Left ventricle myocardium superior (tissue), 1 donor: ENCODE results near the gene RPS17. TPM values are rescaled to one million over a fixed set of nuclear protein-coding genes. Genes with fewer than 3 reads are reported as not detected.

Source experiments
- ATAC-seq: fragments of 200-7000 bp; cut with Tn5 transposase; one replicate; pipeline ENCODE4 v1.9.1; 2020; ENCODE audit warnings: mild to moderate bottlenecking, moderate library complexity
- DNase-seq: peaks from one replicate; pipeline ENCODE4 v3.0.0-alpha.2; 2020
- intact Hi-C: fragments of 100-400 bp; cut with micrococcal nuclease; formaldehyde crosslinking; loops from one replicate; pipeline ENCODE4 v1.11.0; 2022
- long read RNA-seq: library from polyadenylated mRNA; unstranded; transcript quantifications from one replicate; pipeline ENCODE4 v2.0.0, GENCODE V29; 2021
- total RNA-seq: library from RNA; stranded (reverse); fragmentation: NEBNext Ultra II Directional; extraction: Animal tissue kit (Norgen Biotek cat#: 25700); gene quantifications from one replicate; pipeline ENCODE4 v1.2.1, GENCODE V29; 2021
- donor health status: DM: no; HTN: yes; CAD: no; lungs with severe emphysema.

Gene RPS17
- 717 TPM for total RNA-seq
- long read RNA-seq, transcript RPS17-210 (5 exons, 488 nt) = major isoform, 223 of 224 reads
- long read RNA-seq, partial matches to known transcripts = 0 of 224 reads
- long read RNA-seq, other reads (novel, unspliced or antisense) = 1 of 224 reads

DNA sequence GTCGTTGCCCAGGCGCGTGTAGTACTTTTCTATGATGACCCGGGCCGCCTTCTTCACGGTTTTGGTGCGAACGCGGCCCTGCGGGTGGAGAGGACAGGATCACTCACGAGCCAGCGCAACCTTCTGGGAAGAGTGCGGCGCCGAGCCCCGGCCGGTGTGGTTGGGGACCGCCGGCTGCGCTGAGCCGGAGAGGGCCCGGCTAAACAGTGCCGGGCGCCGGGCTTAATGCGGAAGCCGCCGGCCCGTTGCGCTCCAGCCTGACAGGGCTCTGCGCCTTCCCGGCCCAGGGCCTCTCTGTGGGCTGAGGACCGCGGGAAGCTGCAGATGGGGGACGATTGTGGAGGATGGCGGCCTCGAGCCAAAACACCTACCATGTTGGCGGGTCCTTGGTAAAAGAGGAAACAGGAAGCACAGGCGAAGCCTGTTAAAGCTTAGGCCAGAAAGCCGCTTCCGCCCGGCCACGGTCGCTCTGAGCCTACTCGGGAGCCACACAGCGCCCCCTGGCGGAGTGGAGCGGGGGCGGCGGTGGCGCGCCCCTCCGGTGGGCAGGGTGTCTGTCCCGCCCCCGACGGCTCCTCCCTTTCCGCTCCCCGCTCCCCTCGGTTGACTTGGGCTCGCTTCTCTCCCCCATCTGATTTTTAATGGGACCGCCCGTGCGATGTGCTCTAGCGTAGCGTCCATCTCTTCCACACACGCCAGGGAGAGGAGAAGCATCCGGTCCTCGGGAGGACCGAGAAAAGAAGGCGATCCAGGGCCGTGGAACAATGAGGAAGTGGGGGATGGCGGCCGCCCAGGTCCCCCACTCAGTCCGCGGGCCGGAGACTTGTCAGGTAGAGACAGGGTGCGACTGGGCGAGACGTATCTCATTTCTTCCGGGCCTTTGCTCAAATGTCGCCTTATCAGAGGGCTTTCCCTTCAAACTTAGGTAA is at the start of gene RPS17:
Gene RPS17 (minus strand): TSS at position 403 of the 929 bp plus-strand sequence. CDS start 29 bp downstream, at position 374.
- DNase-seq (peak; percentile 99), ATAC-seq (peak; percentile 97)
- intact Hi-C loops = loop anchor here (10.0 kb wide), 1 partner anchor 174 kb away; no protein-coding TSS in a partner anchor

DNA sequence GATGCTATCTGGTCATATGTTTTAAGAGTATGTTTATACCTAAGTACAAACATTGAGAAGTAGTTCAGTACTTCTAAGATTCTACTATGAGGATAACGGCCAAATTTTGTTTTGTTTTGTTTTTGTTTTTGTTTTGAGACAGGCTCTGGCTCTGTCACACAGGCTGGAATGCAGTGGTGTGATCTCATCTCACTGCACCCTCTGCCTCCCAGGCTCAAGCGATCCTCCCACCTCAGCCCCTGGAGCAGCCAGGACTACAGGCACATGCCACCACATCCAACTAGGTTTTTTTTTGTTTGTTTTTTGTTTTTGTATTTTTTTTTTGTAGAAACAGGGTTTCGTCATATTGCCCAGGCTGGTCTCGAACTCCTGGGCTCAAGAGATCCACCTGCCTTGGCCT is 47.5 kb upstream of the RPS17 start:
- no peak for DNase-seq
- intact Hi-C loops = no loop called here
- ATAC-seq = no peak

DNA sequence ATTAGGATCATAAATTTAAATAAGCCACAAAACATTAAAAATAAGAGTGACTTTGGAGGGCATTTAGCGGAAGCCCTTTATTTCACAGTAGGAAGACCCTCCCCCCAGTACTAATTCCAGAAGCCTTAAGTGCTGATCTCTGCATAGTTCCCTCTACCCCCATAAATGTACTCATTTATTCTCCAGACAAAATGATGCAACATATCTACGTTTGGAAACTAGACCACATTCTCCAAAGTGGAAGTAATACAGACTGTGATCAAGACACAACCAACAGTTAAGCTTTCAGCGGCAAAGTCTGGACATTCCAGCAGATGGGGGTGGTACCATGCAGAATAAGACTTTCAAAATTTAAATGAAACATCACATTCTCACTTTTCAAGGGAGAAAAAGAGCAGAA is 44.8 kb upstream of the RPS17 start:
- ATAC-seq (no peak), DNase-seq (no peak)
- intact Hi-C loops = no loop called here

DNA sequence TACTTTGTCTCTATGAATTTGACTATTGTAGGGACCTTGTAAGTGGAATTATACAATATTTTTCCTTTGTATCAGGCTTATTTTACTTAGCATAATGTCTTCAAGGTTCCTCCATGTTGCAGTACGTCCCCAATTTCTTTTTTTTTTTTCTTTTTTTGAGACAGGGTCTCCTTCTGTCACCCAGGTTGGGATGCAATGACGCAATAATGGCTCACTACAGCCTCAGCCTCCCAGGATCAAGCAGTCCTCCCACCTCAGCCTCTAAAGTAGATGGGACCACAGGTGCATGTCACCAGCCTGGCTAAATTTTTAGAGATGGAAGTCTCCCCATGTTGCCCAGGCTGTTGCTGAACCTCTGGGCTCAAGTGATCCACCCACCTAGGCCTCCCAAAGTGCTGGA is 40.5 kb upstream of the RPS17 start:
- ATAC-seq (no peak), DNase-seq (no peak)
- intact Hi-C loops = no loop called here

DNA sequence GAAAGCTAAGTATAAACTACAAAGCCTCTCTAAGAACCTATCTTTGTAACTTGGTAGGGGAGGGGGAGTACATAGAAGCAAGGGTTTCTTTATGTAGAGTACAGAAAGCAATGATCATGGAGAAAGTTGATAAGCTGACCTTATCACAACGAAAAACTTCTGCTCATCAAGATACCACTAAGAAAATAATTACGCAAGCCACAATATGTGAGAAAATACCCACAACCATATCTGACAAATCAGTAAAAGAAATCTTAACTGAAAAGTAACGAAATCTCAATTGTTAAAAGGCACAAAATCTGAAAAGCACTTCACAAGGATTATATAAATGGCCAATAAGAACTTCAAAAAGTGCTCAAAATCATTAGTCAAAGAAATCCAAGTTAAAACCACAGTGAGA is 35.1 kb upstream of the RPS17 start:
- intact Hi-C loops = no loop called here

DNA sequence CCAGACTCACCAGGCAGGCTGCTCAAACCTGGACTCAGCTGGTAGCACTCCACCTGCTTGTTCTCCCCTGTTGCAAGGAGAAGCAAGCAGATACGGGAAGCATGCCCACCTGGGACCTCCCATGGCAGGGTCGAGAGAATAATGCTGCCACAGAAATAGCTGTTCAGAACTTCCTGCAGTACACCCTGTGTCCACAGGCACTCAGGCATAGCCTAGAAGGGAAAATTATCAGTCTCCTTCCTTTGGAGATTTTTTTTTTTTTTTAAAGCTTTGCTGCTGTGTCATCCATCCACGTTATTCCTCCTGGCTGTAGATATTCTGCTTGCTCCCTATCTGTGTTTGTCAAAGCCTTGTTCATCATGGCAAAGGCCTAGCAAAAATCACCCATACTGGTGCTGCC is 32.7 kb upstream of the RPS17 start:
- DNase-seq (no peak), ATAC-seq (no peak)
- intact Hi-C loops = no loop called here

More for the DNA sequence above, 35.1 kb upstream of the RPS17 start:
- DNase-seq (no peak), ATAC-seq (no peak)

DNA sequence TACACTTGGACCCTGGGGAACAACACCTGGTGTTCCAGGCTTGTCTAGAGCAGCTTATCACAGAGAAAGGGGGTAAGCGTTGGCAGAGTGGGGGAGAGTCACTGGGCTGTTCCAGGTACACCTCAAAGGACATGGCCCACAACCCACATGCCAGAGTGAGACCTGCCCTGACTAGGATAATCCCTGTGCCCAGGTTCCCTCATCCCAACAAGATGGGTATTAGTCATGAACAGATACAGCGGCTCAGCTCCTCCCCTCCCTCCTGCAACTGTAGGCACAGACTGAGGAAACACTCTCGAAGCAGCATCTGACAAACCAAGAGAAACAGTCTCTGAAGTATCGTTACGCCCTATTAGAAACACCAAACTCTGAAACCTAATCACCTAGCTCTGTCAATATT is 32.1 kb upstream of the RPS17 start:
- ATAC-seq = peak; percentile 8
- intact Hi-C loops = no loop called here
- no peak for DNase-seq

DNA sequence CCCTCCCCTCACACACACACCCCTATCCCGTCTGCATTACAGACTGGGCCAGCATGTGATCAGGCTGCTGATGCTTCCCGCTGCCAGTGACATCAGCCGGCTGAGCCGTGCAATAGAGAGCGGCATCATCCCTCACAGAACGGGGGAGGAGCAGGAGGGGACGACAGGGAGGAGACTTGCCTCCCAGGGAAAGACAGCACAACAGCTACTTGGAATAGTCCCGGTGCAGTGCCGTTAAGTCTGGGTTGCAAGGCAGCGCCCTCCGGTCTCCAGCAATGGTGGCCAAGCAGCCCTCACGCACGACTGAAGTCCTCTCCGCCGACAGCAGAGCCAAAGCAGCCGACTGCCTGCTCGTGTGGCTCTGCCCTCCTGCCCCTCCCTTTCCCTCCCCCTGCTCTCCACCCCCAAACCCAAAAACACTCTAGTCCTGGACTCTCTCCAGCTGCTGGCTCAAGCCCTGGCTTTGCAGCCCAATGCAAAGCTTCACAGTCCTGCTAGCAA is 31.5 kb upstream of the RPS17 start:
- peak; percentile 73 for DNase-seq
- intact Hi-C loops = no loop called here
- ATAC-seq = peak; percentile 95

DNA sequence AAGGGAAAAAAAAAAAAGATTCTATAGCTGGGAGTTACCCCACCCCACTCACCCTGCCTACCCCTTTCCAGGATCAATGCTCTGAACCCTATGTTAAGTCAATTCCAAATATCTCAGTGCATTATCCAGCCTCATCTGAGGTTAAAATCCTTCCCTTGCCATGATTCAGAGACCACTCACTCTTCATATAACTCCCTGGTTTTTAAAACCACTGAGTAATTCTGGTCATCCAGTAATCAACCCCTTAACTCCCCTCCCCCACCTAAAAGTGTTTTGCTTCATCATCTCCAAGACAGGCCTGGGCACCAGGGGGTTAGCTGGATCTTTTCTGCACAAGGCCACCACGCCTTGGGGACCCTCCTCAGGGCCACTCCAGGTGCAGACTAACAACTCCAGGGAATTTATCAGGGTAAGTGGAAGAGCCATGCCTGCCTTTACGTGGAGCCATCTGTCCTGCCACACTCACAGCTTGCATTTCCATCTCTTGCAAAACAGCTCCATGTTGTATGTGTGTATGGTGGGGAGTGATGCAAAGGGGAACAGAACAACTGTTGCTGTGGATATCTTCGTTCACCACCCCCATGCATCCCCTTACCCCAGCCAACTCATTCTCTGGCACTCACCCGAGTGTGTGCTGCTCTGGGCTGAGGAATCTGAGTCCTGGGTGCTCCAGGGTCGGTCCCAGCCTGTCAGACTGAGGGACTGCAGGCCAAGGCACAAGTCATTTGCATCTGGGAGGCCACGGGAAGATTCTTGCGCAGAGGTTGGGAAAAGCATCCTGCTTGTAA is 30.7 kb upstream of the RPS17 start:
- no peak for ATAC-seq
- intact Hi-C loops = no loop called here
- DNase-seq = no peak

DNA sequence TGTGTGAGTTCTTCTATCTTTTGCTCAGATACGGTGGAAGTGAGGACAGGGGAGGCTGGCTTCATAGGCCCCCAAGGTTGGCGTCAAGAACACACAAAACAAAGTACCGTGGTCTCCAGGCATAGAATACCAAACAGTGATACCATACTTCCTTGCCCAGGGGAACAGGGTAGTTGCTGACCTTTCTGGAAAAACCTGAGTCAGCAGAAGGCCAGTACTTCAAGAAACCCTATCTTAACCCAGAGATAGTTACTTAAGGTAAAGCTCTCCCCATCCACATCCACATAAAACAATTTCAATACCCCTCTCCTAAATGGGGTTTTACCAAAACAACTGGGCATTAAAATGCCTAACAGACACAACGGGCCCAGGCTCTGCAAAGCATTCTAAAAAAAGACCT is 29.6 kb upstream of the RPS17 start:
- intact Hi-C loops = no loop called here
- no peak for DNase-seq
- no peak for ATAC-seq

DNA sequence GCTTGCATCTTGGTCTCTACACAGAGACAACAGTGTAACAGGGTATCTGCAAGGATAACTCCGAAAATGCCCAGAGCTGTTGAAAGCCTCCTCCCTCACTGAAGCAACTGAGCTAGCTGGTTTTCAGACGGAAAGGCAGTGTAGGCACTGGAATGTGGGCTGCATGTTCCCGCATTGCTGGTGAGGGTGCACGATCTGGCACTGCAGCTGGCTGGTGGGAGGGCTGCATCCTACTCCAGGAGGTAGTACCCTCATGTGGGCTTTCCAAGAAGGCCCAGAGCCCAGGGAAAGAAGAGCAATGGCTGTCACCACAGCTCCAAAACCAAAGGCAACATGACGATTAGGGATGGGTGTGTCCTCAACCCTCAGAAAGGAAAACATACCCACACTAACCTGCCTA is 28.7 kb upstream of the RPS17 start:
- DNase-seq (no peak), ATAC-seq (no peak)
- intact Hi-C loops = no loop called here

DNA sequence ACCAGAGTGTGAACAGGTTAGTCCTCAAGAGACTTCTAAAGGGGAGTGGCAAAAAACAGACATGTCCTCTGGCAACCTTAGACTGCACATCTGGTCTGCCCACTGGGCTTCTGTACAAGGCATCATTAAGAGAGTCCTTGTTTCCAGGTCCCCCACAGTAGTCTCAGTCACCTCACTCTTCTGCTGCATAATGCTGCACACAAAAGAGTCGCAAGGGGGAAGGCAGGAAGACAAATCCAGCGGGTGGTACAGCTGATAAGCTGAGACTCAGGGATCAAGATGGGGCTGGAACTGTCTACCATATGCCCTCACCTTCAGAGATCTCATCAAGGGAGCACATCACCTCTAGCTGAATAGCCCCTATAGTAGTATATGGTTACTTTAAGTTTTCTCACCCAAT is 27.4 kb upstream of the RPS17 start:
- DNase-seq = no peak

DNA sequence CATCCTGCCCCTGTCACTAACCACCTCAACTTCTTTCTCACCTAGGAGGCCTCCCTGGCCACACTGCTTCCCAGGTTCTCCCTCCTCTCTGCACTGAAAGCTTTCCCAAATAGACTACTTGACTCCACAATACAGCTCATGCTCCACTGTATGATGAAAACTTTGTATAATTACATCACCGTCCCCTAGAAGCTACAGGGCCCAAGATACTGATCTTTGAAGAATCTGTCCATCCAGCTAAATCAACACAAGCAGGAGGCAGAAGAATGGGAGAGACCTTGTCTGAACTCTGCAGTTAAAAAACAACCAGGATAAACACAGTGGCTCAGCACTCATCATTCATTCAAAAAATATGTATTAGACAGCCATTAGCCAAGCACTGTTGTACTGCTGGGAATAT is 26.4 kb upstream of the RPS17 start:
- intact Hi-C loops = no loop called here
- ATAC-seq (no peak), DNase-seq (no peak)

More for the DNA sequence above, 27.4 kb upstream of the RPS17 start:
- intact Hi-C loops = no loop called here
- ATAC-seq = no peak

DNA sequence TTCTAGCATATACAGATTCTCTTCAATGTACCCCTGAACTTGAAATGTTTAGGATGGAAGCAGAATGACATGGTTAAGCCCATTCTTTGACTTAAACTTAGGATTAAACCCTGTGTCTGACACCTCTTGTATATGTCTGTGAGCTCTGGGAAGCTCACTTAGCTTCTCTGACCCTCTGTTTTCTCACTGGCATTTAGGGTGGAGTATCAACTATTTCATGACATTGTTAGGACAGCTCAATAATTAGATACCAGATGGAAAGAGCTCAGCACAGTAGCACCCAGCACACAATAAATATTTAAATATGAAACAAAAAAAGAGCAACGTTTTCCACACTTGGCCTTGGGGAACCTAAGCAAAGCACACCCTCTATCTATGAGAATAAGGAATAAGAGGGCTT is 18.2 kb upstream of the RPS17 start:
- ATAC-seq (no peak), DNase-seq (no peak)
- intact Hi-C loops = no loop called here

DNA sequence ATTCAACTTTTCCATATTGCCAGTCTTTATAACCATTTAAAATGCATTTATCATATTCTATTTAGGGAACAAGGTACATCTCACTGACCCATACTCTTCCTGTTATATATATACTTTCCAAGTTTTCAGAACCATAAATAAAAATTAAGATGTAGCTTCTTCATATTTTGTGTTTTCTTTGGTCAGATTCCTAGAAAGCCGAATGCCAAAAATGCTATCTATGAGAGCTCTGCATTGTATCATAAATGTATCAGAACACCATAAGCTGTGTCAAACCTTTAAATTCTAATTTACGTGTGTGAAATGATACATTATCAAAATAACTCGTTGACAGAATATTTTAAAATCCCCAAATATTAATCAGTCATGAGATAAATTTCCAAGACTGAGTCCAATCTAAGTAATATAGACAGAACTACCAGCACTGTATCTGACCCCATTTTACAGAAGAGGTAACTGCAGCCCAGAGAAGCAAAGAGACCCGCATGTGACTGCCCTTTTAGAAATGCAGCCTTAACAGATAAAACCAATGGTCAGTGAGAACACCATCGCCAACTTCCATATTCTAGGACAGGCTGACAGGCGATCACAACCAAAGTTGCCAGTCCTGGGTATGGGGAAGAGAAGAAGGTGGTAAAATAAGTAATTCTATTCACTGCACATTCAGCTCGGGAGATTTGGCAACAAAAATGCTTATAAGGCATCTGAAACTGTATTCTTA is 16.2 kb upstream of the RPS17 start:
- DNase-seq = no peak

DNA sequence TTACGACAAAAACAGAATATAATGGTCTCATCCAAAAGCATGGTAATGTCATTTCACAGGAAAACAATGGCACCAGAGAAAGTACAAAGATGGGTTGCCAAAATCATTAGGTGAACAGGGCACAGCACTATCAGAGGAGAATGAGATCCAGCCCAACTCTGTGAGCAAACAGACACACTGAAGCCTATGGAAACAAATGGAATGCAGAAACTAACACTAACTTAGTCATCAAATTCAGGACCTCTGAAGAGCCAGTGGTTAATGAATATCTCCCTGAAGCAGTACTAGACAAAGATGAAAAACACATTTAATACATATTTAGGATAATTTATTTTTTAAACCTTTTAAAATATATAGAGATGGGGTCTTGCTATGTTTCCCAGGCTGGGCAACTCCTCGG is 14.6 kb upstream of the RPS17 start:
- ATAC-seq (no peak), DNase-seq (no peak)
- intact Hi-C loops = no loop called here

More for the DNA sequence above, 16.2 kb upstream of the RPS17 start:
- intact Hi-C loops = no loop called here
- ATAC-seq = no peak

DNA sequence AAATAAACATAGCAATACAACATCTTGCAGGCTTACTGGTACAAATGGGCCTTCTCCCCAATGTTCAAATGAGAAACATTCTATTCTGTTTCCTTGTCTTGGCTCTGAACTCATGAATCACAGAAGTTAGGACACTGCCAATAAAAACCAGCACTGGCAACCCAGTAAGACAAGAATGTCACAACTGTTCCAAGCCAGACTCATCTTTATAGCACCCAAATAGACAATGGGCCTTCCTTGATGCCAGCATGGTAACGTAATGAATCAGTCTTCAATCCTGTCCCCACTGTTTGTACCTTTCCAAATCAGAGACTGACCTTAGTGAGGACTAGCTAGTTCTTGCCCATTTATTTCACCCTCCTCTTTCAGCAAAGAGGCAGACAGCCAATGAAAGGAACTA is 14.1 kb upstream of the RPS17 start:
- no peak for ATAC-seq
- DNase-seq = no peak
- intact Hi-C loops = no loop called here

DNA sequence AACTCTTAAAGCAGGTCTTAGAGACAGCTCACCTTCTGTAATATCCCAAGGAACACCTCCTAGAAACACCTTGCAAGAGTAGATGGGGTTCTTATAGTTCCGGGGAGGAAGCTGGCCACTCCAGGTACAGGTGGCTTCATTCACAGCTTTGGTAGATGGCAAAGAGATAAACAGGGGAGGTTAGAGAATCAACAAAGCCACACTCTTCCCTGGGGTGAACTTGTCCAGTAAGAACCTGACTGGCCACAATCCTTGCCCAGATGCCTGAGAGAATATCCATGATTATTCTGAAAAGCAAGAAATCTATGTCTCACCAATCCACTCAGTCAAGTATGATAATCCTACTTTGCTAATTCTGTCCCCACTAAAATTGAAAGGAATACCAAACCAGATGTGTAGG is 13.6 kb upstream of the RPS17 start:
- no peak for DNase-seq
- intact Hi-C loops = no loop called here
- ATAC-seq = no peak

DNA sequence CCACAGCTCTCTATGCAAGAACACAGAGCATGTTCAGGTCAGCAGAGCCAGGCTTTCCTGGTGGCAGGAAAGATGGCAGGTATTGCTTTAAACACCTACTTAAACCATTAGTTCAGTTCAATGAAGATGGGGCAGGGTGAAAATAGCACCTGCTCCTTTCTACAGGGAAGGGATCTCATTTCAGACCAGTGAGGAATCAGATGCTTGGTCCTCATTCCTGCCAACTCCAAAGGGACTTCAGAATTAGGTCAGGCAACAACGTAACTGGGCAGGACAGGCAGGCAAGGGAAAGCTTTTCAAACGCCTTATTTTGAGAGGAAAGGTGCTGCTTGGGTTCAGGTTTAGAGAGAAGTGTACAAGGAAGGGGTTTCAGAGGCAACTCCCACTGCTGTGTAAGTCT is 12.6 kb upstream of the RPS17 start:
- DNase-seq (no peak), ATAC-seq (no peak)
- intact Hi-C loops = no loop called here
